HCT116 (cell line): ENCODE results near the gene NARF. TPM values are rescaled to one million over a fixed set of nuclear protein-coding genes. Genes with fewer than 3 reads are reported as not detected.

ENCODE experiments used
- ATAC-seq: fragments of 200-7000 bp; cut with Tn5 transposase; 2 replicates; pipeline ENCODE4 v1.9.1; 2020; ENCODE audit warnings: mild to moderate bottlenecking, moderate library complexity
- BruUV-seq: library from RNA; stranded (reverse); fragments of 400-500 nt; replicated peaks from 2 replicates; lab custom pipeline; 2021; lab: Mats Ljungman, UMichigan
- CTCF ChIA-PET: fragments of 300-600 bp; sonication (Branson Sonifier 250); formaldehyde crosslinking; loops from one replicate; lab custom pipeline; 2021; ENCODE audit warnings: antibody characterized with exemption; lab: Charles Lee
- POLR2A ChIA-PET: fragments of 300-600, 350-600 bp; sonication (Branson Sonifier 250); formaldehyde crosslinking; loops from one replicate; lab custom pipeline; 2021; ENCODE audit warnings: antibody characterized with exemption; lab: Charles Lee
- RAD21 ChIA-PET, 2 experiments: fragments of 300-600 bp; sonication (Branson Sonifier 250); formaldehyde crosslinking; loops; one replicate each; lab custom pipeline; 2023; ENCODE audit warnings: low total read pairs in 2 of 2; ENCODE audit not compliant: uncharacterized antibody in 2 of 2, unreplicated experiment in 2 of 2, low non-redundant PET in 1 of 2; lab: Charles Lee
- DNase-seq: peaks from one replicate; pipeline ENCODE4 v3.0.0-alpha.2; 2010; ENCODE audit warnings: low read depth, low spot score
- H2AFZ ChIP-seq: fragments of 200-600 bp; shearing (Covaris generic), sonication (generic); 2 replicates; pipeline ENCODE4 v1.6.1; 2017; ENCODE audit warnings: low read depth, mixed run types, mixed read lengths, antibody characterized with exemption, low read length; ENCODE audit not compliant: poor library complexity, severe bottlenecking
- H3K27ac ChIP-seq: 2 replicates; pipeline ENCODE4 v1.5.1; 2012; ENCODE audit warnings: low read depth, low read length
- H3K27me3 ChIP-seq: fragments of 200-600 bp; sonication (generic); 2 replicates; pipeline ENCODE4 v1.6.1; 2016; ENCODE audit warnings: mixed run types, low read length, mixed read lengths; ENCODE audit not compliant: insufficient read depth
- H3K36me3 ChIP-seq, 2 experiments: fragments of 200-500 bp in 1 of 2; fragments of 200-600 bp in 1 of 2; sonication (Bioruptor generic) in 1 of 2; sonication (generic) in 1 of 2; 2 replicates each; pipeline versions ENCODE4 v1.5.1 to v1.6.1; 2014 to 2016; ENCODE audit warnings: low read length in 2 of 2, inconsistent platforms in 1 of 2, mixed read lengths in 1 of 2, mixed run types in 1 of 2; ENCODE audit not compliant: insufficient read depth in 2 of 2, control insufficient read depth in 1 of 2
- H3K4me1 ChIP-seq, 2 experiments: fragments of 200-600 bp in 1 of 2; sonication (generic) in 1 of 2; 2 replicates each; pipeline versions ENCODE4 v1.5.1 to v1.6.1; 2012 to 2017; ENCODE audit warnings: low read length in 2 of 2, inconsistent platforms in 1 of 2, mild to moderate bottlenecking in 1 of 2, mixed read lengths in 1 of 2, mixed run types in 1 of 2, moderate library complexity in 1 of 2; ENCODE audit not compliant: insufficient read depth in 2 of 2, control insufficient read depth in 1 of 2
- H3K4me2 ChIP-seq: fragments of 200-600 bp; sonication (generic); 2 replicates; pipeline ENCODE4 v1.6.1; 2017; ENCODE audit warnings: mixed run types, low read length, mixed read lengths
- H3K4me3 ChIP-seq, 2 experiments: fragments of 200-600 bp in 1 of 2; sonication (generic) in 1 of 2; replicated peaks in 1 of 2; 2 replicates each; pipeline ENCODE4 v1.5.1; 2011 to 2016; ENCODE audit warnings: low read length in 2 of 2, control low read depth in 1 of 2, low read depth in 1 of 2, mild to moderate bottlenecking in 1 of 2, mixed read lengths in 1 of 2, mixed run types in 1 of 2
- H3K79me2 ChIP-seq: fragments of 200-600 bp; sonication (generic); 2 replicates; pipeline ENCODE4 v1.6.1; 2017; ENCODE audit warnings: mild to moderate bottlenecking, mixed run types, low read length, moderate library complexity, mixed read lengths; ENCODE audit not compliant: insufficient read depth
- H3K9ac ChIP-seq: fragments of 200-600 bp; sonication (generic); 2 replicates; pipeline ENCODE4 v1.6.1; 2016; ENCODE audit warnings: low read length, mixed read lengths
- H3K9me2 ChIP-seq: fragments of 200-600 bp; sonication (generic), shearing (Covaris generic); 2 replicates; pipeline ENCODE4 v1.6.1; 2017; ENCODE audit warnings: mixed run types, mild to moderate bottlenecking, moderate library complexity; ENCODE audit not compliant: insufficient read depth
- H3K9me3 ChIP-seq, 2 experiments: fragments of 200-500 bp in 1 of 2; fragments of 200-600 bp in 1 of 2; sonication (Bioruptor generic) in 1 of 2; sonication (generic) in 1 of 2; 2 replicates each; pipeline ENCODE4 v1.6.1; 2014 to 2017; ENCODE audit warnings: low read length in 2 of 2, mixed read lengths in 2 of 2, inconsistent platforms in 1 of 2, low read depth in 1 of 2, mild to moderate bottlenecking in 1 of 2, mixed run types in 1 of 2, moderate library complexity in 1 of 2; ENCODE audit not compliant: control insufficient read depth in 1 of 2, insufficient read depth in 1 of 2
- H4K20me1 ChIP-seq: fragments of 200-600 bp; sonication (generic), shearing (Covaris generic); 2 replicates; pipeline ENCODE4 v1.6.1; 2017; ENCODE audit warnings: mixed run types, mild to moderate bottlenecking, moderate library complexity; ENCODE audit not compliant: insufficient read depth
- ATF3 ChIP-seq: IDR thresholded peaks from 2 replicates; pipeline ENCODE4 v1.6.1; 2012
- CBX3 ChIP-seq: IDR thresholded peaks from 2 replicates; pipeline ENCODE4 v1.6.1; 2012; ENCODE audit warnings: low read depth
- CEBPB ChIP-seq: IDR thresholded peaks from 2 replicates; pipeline ENCODE4 v1.6.1; 2012; ENCODE audit warnings: low read depth
- CTCF ChIP-seq, 3 experiments: fragments of 200-600 bp in 1 of 3; sonication (generic) in 1 of 3; IDR thresholded peaks in 2 of 3; conservative IDR thresholded peaks in 1 of 3; 2 replicates each; pipeline ENCODE4 v1.5.1; 2012 to 2017; ENCODE audit warnings: low read depth in 2 of 3, low read length in 2 of 3, antibody characterized with exemption in 1 of 3, borderline replicate concordance in 1 of 3, control low read depth in 1 of 3, mild to moderate bottlenecking in 1 of 3, mixed read lengths in 1 of 3, mixed run types in 1 of 3, moderate library complexity in 1 of 3; ENCODE audit not compliant: insufficient read depth in 1 of 3
- EZH2 ChIP-seq: fragments of 200-600 bp; sonication (generic); IDR thresholded peaks from 2 replicates; pipeline ENCODE4 v1.6.1; 2017; ENCODE audit warnings: antibody characterized with exemption, mixed run types
- EZH2phosphoT487 ChIP-seq: fragments of 200-600 bp; IDR thresholded peaks from 2 replicates; pipeline ENCODE4 v1.6.1; 2018; ENCODE audit warnings: antibody characterized with exemption, borderline replicate concordance
- FOSL1 ChIP-seq: IDR thresholded peaks from 2 replicates; pipeline ENCODE4 v1.6.1; 2012; ENCODE audit warnings: low read depth
- JUND ChIP-seq: IDR thresholded peaks from 2 replicates; pipeline ENCODE4 v1.6.1; 2012
- MAX ChIP-seq: IDR thresholded peaks from 2 replicates; pipeline ENCODE4 v1.6.1; 2012
- POLR2A ChIP-seq: IDR thresholded peaks from 2 replicates; pipeline ENCODE4 v1.7.0; 2011; ENCODE audit warnings: borderline replicate concordance; ENCODE audit not compliant: insufficient read depth, insufficient read length; ENCODE audit errors: extremely low read depth
- POLR2AphosphoS5 ChIP-seq: IDR thresholded peaks from 2 replicates; pipeline ENCODE4 v1.6.1; 2011; ENCODE audit warnings: mild to moderate bottlenecking, low read depth, low read length, moderate library complexity
- REST ChIP-seq: IDR thresholded peaks from 2 replicates; pipeline ENCODE4 v1.6.1; 2012; ENCODE audit warnings: low read depth
- SIN3A ChIP-seq: IDR thresholded peaks from 2 replicates; pipeline ENCODE4 v1.6.1; 2012; ENCODE audit warnings: low read depth
- SP1 ChIP-seq: IDR thresholded peaks from 2 replicates; pipeline ENCODE4 v1.6.1; 2012; ENCODE audit warnings: low read depth
- SRF ChIP-seq: IDR thresholded peaks from 2 replicates; pipeline ENCODE4 v1.6.1; 2012; ENCODE audit warnings: low read depth
- TCF7L2 ChIP-seq: IDR thresholded peaks from 2 replicates; pipeline ENCODE4 v1.7.0; 2011; ENCODE audit warnings: borderline replicate concordance, inconsistent platforms; ENCODE audit not compliant: insufficient read depth, insufficient read length; ENCODE audit errors: extremely low read depth
- ZBTB33 ChIP-seq: IDR thresholded peaks from 2 replicates; pipeline ENCODE4 v1.6.1; 2011; ENCODE audit warnings: mild to moderate bottlenecking, low read length, moderate library complexity; ENCODE audit not compliant: insufficient replicate concordance; ENCODE audit errors: extremely low read depth
- intact Hi-C: fragments of 100-400 bp; cut with micrococcal nuclease; formaldehyde crosslinking; loops from 2 replicates; pipeline ENCODE4 v1.10.0; 2022
- total RNA-seq: library from RNA; stranded (reverse); gene quantifications from one replicate; pipeline ENCODE4 v1.2.1, GENCODE V29; 2021; ENCODE audit not compliant: unreplicated experiment

Gene NARF
- total RNA-seq, 1 experiment from 2014 or later: 91.8 TPM

GRCh38 chr17:82463391-82463790, 4.8 kb downstream of the NARF start:
- TF ChIP-seq FOSL1 (no peak), ZBTB33 (no peak), TCF7L2 (no peak), REST (no peak), CEBPB (no peak), POLR2A (no peak), SIN3A (no peak), MAX (no peak), JUND (no peak), CTCF (IDR thresholded peaks at IDR 0.05 in 2 of 3, conservative IDR thresholded peaks at IDR 0.05 in 1 of 3; ENCODE audit: borderline replicate concordance in 1 of 3, insufficient read depth in 1 of 3, low read depth in 2 of 3, low read length in 2 of 3) (no peak), POLR2AphosphoS5 (no peak), SRF (no peak), ATF3 (no peak), EZH2 (no peak), EZH2phosphoT487 (no peak), CBX3 (no peak), SP1 (no peak)
- H4K20me1 ChIP-seq: no peaks in the 10 kb centered on the region
- H3K9me2 ChIP-seq: no peaks in the 10 kb centered on the region
- no peak for DNase-seq
- H3K36me3 ChIP-seq: peaks cover 14 to 41% of the 10 kb centered on the region in 2 experiments; a peak in 3 of 4 replicates
- H3K79me2 ChIP-seq: peaks cover 5% of the 10 kb centered on the region; the same call in 1 of the 2 replicates
- no peaks in the 10 kb centered on the region for H3K9me3 ChIP-seq
- no peaks in the 10 kb centered on the region for H3K27me3 ChIP-seq
- no peak overlapping the region for H3K4me2 ChIP-seq
- no peak overlapping the region for H3K4me3 ChIP-seq
- no peak overlapping the region for H2AFZ ChIP-seq
- no peak overlapping the region for H3K9ac ChIP-seq
- ATAC-seq: no peak
- ChIA-PET POLR2A (no interaction called here), RAD21 (no interaction called here), CTCF (no interaction called here)
- intact Hi-C loops: no loop called here
- H3K27ac ChIP-seq: no peak overlapping the region
- peaks cover 0 to 8% of the 10 kb centered on the region in 2 experiments; a peak in 3 of 4 replicates for H3K4me1 ChIP-seq
- no TSS peak for BruUV-seq
